H1 (cell line): ENCODE results near the gene POLN. TPM values are rescaled to one million over a fixed set of nuclear protein-coding genes. Genes with fewer than 3 reads are reported as not detected.

Source experiments
- GTF2F1 ChIP-seq: IDR thresholded peaks from 2 replicates; pipeline ENCODE4 v1.6.1; 2012; ENCODE audit warnings: low read depth, low read length, improper control_type of control experiment, borderline replicate concordance
- JUND ChIP-seq: IDR thresholded peaks from 2 replicates; pipeline ENCODE4 v1.6.1; 2011; ENCODE audit warnings: mild to moderate bottlenecking, improper control_type of control experiment, low read length
- RAD21 ChIP-seq, 2 experiments: IDR thresholded peaks in 1 of 2; conservative IDR thresholded peaks in 1 of 2; 2 replicates each; pipeline ENCODE4 v1.6.1; 2011; ENCODE audit warnings: low read depth in 2 of 2, low read length in 2 of 2, improper control_type of control experiment in 1 of 2, inconsistent platforms in 1 of 2, mild to moderate bottlenecking in 1 of 2, moderate library complexity in 1 of 2
- SRF ChIP-seq: IDR thresholded peaks from 2 replicates; pipeline ENCODE4 v1.6.1; 2011; ENCODE audit warnings: mild to moderate bottlenecking, low read depth, low read length, moderate library complexity
- polyA plus RNA-seq, 7 experiments: library from polyadenylated mRNA; depleted of rRNA in 3 of 7; stranded (reverse) in 5 of 7; unstranded in 2 of 7; fragments of >200 nt in 5 of 7; fragments of 200-250 nt in 2 of 7; gene quantifications; 1 replicate in 5 of 7; 2 replicates in 1 of 7; 4 replicates in 1 of 7; pipeline versions ENCODE4 v1.2.1 to v1.2.3, GENCODE V29; 2011 to 2013; ENCODE audit warnings: missing spikeins in 2 of 7, mixed read lengths in 2 of 7
- total RNA-seq: library from RNA; stranded (reverse); fragmentation: NEBNext Ultra II Directional; extraction: Animal tissue kit (Norgen Biotek cat#: 25700); gene quantifications from 2 replicates; pipeline ENCODE4 v1.2.1, GENCODE V29; 2021

Gene POLN
- total and polyA plus RNA-seq, 2 of the 8 experiments (the other 6 are each of a cell fraction or from before 2014, with no cell fraction given) = 0.98 to 1.5 TPM

GRCh38 chr4:2062168-2062807 is 179.6 kb downstream of the POLN start (continued):
- TF ChIP-seq SRF (no peak), GTF2F1 (no peak), RAD21 (IDR thresholded peaks at IDR 0.05 in 1 of 2, conservative IDR thresholded peaks at IDR 0.05 in 1 of 2; ENCODE audit: low read depth in 2 of 2, low read length in 2 of 2) (no peak), JUND (no peak)
